ENCODE data around the gene MNT. TPM values are rescaled to one million over a fixed set of nuclear protein-coding genes. Genes with fewer than 3 reads are reported as not detected.

Gene MNT
- total and polyA plus RNA-seq, 9 of the 15 experiments (the other 6 are each of a cell fraction or from before 2014, with no cell fraction given), result 0.18 to 23.8 (median 5.3) TPM

DNA sequence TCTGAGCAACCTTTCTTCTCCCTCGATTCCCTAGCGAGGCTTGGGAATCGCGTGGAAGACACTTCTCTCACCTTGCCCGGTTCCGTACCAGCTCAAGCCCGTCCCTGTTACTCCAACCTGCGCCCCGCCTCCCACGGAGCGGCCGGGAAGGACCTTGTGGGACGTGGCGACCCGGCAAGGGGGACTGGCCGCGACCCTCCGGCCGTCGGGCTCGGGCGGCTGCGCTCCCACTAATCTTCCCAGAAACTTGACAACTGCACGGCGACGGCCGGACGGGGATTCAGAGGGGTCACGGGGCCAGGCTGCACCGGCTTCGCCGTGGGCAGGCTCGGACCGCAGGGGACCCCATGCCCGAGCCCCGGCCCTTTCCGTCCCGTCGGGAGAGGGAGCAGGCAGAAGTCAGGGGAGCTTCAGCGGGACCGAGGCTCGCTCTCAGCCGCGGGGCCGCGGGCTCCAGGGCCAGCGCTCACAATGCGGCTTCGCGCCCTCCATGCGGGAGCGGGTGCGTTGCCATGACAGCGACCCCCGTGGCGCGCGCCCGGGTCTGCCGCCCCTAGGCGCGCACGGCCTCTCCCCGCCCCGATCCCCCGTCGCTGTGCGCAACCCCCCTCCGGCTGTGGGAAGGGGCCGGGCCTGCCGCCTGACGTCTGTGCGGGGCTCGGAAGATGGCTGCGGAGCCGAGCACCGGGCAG is 63.9 kb downstream of the MNT start, which contains the start of gene SGSM2 (continued):
- TF ChIP-seq, protein P1, sequence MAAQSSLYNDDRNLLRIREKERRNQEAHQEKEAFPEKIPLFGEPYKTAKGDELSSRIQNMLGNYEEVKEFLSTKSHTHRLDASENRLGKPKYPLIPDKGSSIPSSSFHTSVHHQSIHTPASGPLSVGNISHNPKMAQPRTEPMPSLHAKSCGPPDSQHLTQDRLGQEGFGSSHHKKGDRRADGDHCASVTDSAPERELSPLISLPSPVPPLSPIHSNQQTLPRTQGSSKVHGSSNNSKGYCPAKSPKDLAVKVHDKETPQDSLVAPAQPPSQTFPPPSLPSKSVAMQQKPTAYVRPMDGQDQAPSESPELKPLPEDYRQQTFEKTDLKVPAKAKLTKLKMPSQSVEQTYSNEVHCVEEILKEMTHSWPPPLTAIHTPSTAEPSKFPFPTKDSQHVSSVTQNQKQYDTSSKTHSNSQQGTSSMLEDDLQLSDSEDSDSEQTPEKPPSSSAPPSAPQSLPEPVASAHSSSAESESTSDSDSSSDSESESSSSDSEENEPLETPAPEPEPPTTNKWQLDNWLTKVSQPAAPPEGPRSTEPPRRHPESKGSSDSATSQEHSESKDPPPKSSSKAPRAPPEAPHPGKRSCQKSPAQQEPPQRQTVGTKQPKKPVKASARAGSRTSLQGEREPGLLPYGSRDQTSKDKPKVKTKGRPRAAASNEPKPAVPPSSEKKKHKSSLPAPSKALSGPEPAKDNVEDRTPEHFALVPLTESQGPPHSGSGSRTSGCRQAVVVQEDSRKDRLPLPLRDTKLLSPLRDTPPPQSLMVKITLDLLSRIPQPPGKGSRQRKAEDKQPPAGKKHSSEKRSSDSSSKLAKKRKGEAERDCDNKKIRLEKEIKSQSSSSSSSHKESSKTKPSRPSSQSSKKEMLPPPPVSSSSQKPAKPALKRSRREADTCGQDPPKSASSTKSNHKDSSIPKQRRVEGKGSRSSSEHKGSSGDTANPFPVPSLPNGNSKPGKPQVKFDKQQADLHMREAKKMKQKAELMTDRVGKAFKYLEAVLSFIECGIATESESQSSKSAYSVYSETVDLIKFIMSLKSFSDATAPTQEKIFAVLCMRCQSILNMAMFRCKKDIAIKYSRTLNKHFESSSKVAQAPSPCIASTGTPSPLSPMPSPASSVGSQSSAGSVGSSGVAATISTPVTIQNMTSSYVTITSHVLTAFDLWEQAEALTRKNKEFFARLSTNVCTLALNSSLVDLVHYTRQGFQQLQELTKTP (IDR thresholded peaks at IDR 0.05; ENCODE audit: low read depth in 1 of 2, partially characterized antibody in 2 of 2), result no peak
- TF ChIP-seq ZNF212 (CRISPR knock-in tag; IDR thresholded peaks at IDR 0.05), result no peak
- no peak for TF ChIP-seq CCNT2 (IDR thresholded peaks at IDR 0.05; ENCODE audit: borderline replicate concordance, extremely low read depth, insufficient read length, low read depth, low read length)
- TF ChIP-seq SMAD4 (CRISPR knock-in tag; conservative IDR thresholded peaks at IDR 0.05), result no peak; the same call in 1 of the 2 replicates
- TF ChIP-seq, protein P2, sequence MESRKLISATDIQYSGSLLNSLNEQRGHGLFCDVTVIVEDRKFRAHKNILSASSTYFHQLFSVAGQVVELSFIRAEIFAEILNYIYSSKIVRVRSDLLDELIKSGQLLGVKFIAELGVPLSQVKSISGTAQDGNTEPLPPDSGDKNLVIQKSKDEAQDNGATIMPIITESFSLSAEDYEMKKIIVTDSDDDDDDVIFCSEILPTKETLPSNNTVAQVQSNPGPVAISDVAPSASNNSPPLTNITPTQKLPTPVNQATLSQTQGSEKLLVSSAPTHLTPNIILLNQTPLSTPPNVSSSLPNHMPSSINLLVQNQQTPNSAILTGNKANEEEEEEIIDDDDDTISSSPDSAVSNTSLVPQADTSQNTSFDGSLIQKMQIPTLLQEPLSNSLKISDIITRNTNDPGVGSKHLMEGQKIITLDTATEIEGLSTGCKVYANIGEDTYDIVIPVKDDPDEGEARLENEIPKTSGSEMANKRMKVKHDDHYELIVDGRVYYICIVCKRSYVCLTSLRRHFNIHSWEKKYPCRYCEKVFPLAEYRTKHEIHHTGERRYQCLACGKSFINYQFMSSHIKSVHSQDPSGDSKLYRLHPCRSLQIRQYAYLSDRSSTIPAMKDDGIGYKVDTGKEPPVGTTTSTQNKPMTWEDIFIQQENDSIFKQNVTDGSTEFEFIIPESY (CRISPR knock-in tag; IDR thresholded peaks at IDR 0.05), result no peak
- no peak for TF ChIP-seq KLF16 (IDR thresholded peaks at IDR 0.05)
- TF ChIP-seq, protein P3, sequence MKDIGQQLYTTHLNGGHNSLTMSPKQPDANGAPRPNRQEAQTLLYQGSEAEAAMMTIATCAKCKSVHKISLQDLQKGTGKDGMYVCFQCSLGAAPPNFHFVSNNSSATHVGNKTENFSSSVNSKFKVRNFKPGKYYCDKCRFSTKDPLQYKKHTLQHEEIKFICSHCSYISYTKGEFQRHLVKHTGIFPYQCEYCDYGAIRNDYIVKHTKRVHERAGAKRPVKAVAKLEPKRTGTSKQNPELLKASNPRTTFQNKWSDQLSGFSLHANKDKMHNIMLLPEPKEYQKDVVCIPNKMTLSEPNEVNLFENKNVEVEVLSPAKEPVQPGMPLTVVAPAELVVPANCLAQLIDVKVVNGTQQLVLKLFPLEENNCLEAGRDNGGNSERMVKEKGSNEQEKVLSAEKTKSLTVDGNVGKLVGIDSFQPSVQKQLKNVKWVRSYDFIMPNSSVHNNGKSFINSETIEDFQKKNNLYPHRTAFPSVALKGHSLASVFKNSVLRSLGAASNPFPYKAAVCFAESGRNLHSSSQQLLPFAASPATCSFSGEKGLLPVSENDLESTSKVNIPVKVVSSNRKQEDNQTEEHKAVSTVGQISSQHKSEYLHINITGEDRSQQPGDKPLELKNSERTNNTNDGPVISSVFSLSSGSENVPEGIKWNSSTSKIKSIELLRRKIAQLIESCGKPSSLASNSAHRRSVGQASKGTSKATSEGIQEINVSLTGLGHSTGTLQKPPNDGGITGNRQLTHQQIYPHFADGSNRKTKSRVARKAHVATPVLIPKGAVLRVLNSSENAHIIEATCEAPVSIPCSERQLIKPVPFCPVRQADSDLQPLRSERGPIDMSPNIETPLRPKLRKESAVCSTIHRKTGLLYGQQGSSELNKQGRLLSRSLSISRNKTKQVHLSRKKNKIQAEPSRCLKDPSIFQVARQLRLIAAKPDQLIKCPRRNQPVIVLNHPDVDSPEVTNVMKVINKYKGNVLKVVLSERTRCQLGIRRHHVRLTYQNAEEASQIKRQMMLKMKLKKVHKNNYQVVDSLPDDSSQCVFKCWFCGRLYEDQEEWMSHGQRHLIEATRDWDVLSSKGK (CRISPR knock-in tag; IDR thresholded peaks at IDR 0.05), result no peak
- no peak for TF ChIP-seq HEY1 (CRISPR knock-in tag; IDR thresholded peaks at IDR 0.05; ENCODE audit: borderline replicate concordance)
- no peak for TF ChIP-seq CREBBP (IDR thresholded peaks at IDR 0.05; ENCODE audit: low read depth, low read length)
- TF ChIP-seq ETV1 (tag; conservative IDR thresholded peaks at IDR 0.05; ENCODE audit: low read depth), result no peak
- TF ChIP-seq BCOR (IDR thresholded peaks at IDR 0.05), result no peak
- TF ChIP-seq ZNF263 (CRISPR knock-in tag; IDR thresholded peaks at IDR 0.05; ENCODE audit: borderline replicate concordance), result 0 out of 2 replicates have a peak, but pooled peaks have one; percentile 9
- TF ChIP-seq ZNF436 (CRISPR knock-in tag; IDR thresholded peaks at IDR 0.05), result no peak
- TF ChIP-seq, protein P4, sequence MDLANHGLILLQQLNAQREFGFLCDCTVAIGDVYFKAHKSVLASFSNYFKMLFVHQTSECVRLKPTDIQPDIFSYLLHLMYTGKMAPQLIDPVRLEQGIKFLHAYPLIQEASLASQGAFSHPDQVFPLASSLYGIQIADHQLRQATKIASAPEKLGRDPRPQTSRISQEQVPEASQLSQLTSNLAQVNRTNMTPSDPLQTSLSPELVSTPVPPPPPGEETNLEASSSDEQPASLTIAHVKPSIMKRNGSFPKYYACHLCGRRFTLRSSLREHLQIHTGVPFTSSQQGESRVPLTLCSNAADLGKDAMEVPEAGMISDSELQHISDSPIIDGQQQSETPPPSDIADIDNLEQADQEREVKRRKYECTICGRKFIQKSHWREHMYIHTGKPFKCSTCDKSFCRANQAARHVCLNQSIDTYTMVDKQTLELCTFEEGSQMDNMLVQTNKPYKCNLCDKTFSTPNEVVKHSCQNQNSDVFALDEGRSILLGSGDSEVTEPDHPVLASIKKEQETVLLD (IDR thresholded peaks at IDR 0.05), result 0 out of 2 replicates have a peak, but pooled peaks have one; percentile 7

Measured in K562 (cell line).